Activated T-cell treated with anti-CD3 and anti-CD28 coated beads, Interleukin-2, amount 50 U/mL, for 1 hour (primary cell): ENCODE results near the gene LRR1.

Source experiments
- DNase-seq: peaks from one replicate; pipeline ENCODE4 v3.0.0-alpha.2; 2020

LRR1 gene

DNA sequence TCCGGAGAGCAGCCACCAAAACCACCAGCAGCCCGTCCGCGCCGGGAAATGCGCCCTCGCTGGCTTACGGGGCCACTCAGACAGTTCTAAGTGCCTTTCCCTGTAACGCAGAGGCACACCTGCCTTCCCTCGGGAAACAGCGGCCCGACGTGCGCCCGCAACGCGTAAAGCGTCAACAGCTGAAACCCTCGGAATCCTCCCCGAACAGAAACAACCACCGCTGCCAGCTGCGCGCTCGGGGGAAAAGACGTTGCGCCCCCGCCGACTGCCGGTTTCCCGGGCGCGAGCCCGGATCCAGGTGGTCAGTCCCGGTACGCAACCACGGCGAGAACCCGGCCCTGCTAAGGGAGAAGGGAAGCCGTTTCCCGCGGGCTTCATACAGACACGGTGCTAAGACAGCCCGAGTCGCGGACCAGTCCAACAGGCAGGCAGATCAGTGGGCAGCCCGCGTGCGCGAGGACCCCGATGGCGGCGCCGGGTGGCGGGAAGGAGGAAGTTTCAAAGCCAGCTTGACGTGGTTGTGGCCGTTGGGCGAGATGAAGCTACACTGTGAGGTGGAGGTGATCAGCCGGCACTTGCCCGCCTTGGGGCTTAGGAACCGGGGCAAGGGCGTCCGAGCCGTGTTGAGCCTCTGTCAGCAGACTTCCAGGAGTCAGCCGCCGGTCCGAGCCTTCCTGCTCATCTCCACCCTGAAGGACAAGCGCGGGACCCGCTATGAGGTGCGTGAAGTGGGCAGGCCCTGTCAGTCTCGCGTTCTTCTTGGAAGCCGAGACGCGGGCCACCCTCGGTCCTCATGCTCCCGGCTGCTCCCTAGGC lies at the start of gene LRR1:
Gene LRR1 (plus strand): TSS at position 456 of the 816 bp plus-strand sequence. CDS start 81 bp downstream, at position 537.
- DNase-seq = peak; percentile 91

DNA sequence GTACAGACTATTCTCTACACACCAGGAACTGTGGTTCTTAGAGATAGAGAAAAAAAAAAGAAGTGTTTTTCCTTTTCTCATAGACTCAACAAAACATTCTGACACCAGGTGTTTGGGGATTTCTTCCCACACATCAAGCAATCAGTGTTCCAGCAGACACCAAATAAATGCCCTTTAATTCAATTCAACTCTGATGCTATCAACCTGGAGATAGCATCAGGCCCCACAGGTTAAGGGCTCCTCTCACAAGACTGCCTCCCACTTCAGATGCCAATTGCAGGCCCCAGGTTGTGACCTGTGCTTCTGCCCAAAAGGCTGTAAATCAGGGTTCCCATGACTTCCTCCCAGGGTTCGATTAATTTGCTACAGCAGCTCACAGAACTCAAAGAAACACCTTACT lies 49.3 kb upstream of the LRR1 start:
- no peak for DNase-seq

DNA sequence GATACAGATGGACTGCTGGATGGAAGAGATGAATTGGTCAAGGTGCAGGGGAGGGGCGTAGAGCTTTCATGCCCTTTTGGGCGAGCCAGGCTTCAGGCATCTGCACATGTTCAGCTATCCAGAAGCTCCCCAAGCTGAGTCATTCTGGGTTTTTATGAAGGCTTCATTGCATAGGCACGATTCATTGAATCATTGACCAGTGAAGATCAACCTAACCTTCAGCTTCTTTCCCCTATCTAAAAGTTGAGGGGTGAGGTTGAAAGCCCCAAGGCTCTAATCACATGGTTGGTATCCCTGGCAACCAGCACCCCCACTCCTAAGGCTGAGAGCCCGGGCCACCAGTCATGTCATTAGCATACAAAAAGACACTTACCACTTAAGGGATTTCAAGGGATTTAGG lies 48.9 kb upstream of the LRR1 start:
- no peak for DNase-seq

DNA sequence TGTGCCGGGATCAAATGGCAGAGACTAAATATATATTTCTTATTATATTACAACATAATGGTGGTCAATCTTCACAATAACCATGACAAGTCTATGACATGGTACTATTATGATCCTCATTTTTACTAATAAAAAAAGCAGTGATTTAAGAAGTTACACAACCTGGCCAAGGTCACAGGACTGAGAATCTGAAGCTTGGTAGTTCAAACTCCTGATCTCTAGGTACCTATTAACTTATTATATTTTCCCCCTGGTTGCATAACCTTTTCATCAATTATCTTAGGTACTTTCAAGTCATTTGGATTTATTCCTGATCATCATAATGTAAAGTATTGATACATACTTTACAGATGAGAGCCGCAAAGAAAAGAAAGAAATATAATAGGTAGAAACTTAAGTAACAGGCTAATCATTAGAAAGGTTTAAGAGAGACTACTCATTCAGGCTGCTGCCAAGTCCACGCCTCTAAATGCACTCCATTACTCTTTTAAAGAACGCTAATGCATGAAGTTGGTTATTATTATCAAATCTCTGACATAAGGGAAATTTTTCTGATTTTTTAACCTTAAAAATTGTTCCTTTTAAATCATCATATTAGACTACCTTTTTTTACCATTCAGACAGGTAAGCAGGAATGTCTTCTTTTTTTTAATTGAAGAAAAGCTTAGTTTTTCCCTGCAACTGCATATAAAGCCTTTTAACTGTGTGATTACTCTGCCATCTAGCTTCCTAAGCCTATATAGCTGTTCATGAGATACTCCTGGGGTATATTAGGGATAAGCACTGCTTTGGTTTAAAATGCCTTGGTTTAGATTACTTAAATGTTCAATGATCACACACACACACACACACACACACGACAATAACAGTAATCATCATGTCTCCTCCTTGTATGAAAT lies 48.2 kb upstream of the LRR1 start:
- DNase-seq = no peak

DNA sequence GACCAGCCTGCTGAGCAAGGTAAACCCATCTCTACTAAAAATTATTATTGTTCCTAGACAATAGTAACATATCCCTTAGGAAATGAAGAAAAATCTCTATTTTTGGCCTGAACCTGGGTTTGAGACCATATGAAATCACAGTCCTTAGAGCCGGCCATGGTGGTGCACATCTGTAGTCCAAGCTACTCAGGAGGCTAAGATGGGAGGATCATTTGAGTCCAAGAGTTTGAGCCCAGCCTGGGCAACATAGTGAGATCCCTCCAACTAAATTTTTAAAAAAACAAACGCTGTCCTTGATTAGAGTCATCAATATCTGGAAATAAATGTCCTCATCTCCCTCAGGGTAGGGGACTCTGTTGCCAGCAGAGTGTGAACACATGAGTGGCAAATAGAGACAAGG lies 47.2 kb upstream of the LRR1 start:
- DNase-seq = no peak

GRCh38 chr14:49553106-49553505 lies 45.6 kb upstream of the LRR1 start:
- no peak for DNase-seq

DNA sequence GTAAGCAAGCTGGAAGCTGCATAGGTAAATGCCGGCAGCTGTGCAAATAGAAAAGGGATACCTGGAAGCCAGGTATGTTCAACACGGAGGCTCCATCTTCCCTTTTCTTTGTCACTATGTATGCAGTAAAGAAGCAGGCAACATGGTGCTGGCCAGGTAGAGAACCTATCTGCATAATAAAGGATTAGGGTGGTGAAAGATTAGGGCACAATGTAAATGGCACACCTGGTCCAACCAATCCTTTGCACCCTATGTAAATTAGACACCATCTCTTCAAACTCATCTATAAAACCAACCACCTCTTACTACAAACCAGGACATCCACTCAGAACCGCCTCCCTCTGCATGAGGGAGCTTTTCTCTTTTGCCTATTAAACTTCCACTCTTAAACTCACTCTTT lies 44.8 kb upstream of the LRR1 start:
- DNase-seq = no peak

GRCh38 chr14:49559979-49560768 lies 38.6 kb upstream of the LRR1 start:
- no peak for DNase-seq

- DNase-seq = no peak
Observed at GRCh38 chr14:49566714-49567113, 32.0 kb upstream of the LRR1 start.

GRCh38 chr14:49569281-49569680 lies 29.5 kb upstream of the LRR1 start:
- no peak for DNase-seq

GRCh38 chr14:49574038-49574437 lies 24.7 kb upstream of the LRR1 start:
- DNase-seq = no peak

GRCh38 chr14:49578141-49578540 lies 20.6 kb upstream of the LRR1 start:
- DNase-seq = no peak

DNA sequence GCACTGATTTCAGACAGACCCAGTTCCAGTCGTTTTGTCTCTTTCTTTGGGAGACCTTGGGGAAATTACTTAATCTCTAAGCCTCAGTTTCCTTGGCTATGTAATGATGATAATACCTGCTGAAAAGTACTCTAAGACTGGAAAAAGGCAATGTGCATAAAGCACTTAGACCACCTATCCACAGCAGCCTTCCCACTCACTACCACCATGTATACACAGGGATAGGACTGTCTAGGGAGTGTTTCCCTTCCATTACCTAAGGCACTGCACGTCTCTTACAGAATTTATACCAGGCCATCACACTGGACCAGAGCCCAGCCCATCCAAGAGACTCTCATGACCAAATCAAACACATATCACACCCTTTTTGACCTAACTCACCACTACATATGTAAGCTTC lies 18.9 kb upstream of the LRR1 start:
- DNase-seq = no peak

DNA sequence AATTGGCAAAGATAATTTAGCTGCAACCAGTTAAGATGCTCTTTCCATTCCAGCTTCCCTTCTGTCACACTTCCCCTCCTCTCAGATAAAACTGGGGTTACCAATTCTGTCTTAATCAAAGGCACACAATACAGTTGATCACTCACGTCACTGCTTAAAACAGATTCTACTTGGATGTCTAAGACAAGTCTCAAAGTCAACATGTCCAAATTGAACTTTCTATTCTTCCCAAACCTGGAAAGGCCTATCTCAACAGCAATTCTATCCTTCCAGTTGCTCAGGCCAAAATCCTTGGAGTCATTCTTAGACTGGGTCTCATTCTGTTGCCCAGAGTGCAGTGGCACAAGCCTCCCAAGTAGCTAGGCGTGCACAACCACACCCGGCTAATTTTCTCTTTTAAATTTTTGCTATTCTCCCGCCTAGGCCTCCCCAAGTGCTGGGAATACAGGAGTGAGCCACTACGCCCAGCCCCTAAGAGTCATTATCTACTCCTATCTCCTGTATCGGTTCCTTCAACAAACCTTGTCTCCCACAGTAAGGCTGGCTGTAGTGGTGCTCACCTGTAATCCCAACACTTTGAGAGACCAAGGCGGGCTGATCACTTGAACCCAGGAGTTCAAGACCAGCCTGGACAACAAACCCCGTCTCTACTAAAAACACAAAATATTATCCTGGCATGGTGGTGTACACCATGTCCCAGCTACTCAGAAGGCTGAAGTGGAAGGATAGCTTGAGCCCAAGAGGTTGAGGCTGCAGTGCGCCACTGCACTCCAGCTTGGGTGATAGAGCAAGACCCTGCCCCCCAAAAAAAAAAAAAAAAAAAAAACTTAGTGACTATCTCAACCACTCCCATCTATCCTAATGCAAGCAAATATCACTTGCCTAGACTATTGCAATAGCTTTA lies 17.3 kb upstream of the LRR1 start:
- DNase-seq = no peak

GRCh38 chr14:49582113-49582977 lies 16.4 kb upstream of the LRR1 start:
- no peak for DNase-seq

DNA sequence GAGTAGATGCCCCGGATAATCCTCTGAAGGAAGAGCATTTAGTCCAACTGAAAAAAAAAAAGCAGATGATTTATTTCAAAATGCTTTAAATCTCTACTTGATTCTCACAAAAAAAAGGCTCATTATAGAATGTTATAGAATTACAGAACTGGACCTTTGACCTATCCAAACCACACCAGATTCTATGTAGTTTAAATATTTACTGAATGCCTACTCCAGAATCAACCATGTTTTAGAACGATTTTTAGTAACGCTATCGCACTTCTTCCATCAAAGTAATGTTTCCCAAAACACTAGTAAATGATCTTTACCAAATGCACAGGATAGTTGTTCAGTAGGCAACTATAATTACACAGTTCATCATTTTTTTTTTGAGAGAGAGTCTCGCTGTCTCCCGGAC lies 15.1 kb upstream of the LRR1 start:
- DNase-seq = no peak

- no peak for DNase-seq
Observed at GRCh38 chr14:49584058-49584457, 14.7 kb upstream of the LRR1 start.

DNA sequence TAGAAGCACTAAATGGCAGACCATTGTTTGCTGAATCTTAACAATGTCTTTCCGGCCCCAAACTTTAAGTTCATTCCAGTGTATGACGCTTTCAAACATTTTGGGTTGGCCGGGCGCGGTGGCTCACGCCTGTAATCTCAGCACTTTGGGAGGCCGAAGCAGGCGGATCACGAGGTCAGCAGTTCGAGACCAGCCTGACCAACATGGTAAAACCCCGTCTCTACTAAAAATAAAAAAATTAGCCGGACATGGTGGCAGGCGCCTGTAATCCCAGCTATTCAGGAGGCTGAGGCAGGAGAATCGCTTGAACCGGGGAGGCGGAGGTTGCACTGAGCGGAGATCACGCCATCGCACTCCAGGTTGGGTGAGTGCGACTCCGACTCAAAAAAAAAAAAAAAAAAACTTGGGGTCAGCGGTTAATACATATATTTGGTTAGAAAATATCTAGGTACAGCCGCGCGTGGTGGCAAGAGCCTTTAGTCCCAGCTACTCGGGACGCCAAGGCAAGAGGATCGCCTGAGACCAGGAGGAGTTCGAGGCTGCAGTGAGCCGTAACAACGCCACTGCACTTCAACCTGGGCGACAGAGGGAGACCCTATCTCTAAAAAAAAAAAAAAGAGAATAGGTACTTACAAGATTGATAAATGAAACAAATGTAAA lies 13.6 kb upstream of the LRR1 start:
- peak; percentile 22 for DNase-seq

DNA sequence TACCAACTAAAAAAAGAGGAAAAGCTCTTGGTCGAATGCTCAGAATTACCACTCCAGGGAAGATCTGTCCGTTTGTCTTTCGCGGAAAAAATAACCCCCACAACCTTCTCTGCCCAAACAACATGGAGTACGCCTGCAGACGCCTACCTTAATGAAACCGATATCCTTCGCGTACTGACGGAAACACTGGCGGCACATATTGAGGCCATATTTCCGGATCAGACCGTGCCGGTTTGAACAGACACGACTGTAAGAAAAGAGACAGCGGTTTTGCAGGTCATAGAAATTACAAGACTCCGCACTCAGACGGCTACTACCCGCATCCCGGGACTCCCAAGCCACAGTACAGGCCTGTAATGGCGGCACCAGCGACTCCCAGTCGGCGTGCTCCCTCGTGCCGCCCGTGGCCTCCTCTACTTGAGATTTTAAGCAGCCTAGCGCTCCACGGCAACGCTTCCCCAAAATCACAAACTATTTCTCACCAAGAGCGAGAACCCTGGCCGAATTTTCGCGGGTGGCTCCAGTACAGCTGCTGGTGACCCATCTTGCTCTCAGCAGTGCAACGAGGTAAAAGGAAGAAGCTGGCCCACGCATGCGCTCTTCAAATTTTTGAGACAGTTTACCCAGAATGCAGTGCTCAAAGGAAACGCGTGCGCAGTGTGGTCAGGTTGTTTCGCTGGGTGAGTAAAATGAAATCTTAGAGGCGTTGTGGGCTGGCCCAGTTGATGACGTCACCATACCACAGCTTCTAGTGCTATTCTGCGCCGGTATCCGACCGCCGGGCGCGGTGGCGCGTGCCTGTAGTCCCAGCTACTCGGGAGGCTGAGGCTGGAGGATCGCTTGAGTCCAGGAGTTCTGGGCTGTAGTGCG lies 12.7 kb upstream of the LRR1 start, which contains the start of gene RPS29:
Gene RPS29 (minus strand): TSS at position 578 of the 870 bp plus-strand sequence. CDS start 34 bp downstream, at position 544.
- DNase-seq = peak; percentile 99
